OCI-LY1 (cell line): ENCODE data around the gene TBX4.

Source experiments
- EZH2 ChIP-seq: fragments of 200-600 bp; sonication (generic), shearing (Covaris generic); IDR thresholded peaks from 2 replicates; pipeline ENCODE4 v1.8.0; 2017; ENCODE audit warnings: borderline replicate concordance, mixed run types, mild to moderate bottlenecking, antibody characterized with exemption, low read length, moderate library complexity, mixed read lengths
- TF ChIP-seq, protein P1 (sequence below): fragments of 200-600 bp; sonication (generic), shearing (Covaris generic); IDR thresholded peaks from 2 replicates; pipeline ENCODE4 v1.5.1; 2017; ENCODE audit warnings: mild to moderate bottlenecking, antibody characterized with exemption, low read length, moderate library complexity, mixed read lengths

DNA sequence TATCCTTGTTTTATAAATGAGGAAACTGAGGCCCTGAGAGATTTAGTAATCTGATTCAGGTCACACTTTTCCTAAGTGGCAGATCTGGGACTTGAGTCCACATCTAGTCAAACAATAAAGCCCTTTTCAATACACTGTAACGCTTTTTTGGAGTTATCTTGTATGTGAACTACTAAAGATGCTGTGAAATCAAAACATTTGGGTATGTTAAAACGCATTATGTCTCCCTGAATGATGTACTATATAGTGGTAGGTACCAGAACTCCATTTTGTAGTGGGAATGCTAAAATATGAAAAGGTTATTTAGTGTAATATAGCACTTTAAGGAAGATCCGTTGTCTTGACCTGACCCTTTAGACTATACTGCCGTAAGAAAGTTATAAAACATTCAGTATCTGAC is 81.6 kb downstream of the TBX4 start:
- TF ChIP-seq, protein P1, sequence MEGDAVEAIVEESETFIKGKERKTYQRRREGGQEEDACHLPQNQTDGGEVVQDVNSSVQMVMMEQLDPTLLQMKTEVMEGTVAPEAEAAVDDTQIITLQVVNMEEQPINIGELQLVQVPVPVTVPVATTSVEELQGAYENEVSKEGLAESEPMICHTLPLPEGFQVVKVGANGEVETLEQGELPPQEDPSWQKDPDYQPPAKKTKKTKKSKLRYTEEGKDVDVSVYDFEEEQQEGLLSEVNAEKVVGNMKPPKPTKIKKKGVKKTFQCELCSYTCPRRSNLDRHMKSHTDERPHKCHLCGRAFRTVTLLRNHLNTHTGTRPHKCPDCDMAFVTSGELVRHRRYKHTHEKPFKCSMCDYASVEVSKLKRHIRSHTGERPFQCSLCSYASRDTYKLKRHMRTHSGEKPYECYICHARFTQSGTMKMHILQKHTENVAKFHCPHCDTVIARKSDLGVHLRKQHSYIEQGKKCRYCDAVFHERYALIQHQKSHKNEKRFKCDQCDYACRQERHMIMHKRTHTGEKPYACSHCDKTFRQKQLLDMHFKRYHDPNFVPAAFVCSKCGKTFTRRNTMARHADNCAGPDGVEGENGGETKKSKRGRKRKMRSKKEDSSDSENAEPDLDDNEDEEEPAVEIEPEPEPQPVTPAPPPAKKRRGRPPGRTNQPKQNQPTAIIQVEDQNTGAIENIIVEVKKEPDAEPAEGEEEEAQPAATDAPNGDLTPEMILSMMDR = no peak
- TF ChIP-seq EZH2 = no peak
